ENCODE results near the gene CKB.

Gene CKB

DNA sequence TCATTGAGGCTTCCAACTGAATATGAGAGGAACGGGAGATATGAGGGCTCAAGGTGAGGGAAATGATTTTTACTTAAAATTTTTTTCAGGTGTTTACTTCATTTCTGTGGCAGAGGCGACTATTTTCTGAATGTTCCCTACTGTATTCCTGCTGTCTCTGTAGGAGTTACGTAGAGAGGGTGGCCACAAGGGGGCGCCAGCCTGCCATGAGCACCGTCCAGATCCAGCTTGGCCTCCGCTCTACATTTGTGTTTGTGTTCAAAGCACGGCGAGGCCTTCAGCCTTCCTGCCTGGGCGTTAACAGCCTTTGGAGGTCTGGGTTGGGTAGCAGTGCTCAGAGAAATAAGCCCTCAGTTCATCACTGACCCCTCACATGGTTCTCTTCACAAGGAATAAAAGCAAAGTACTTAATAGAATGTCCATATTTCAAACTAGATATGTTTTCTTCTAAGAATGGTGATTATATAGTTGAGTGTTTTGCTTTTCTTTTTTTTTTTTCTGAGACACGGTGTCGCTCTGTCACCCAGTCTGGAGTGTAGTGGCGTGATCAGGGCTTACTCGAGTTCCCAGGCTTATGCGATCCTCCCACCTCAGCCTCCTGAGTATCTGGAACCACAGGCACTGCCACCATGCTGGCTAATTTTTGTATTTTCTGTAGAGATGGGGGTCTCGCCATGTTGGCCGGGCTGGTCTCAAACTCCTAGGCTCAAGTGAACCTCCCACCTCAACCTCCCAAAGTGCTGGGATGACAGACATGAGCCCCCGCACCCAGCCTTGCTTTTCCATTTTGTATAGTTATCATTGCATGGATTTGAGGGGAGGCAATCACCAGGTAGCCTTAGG is 22.3 kb downstream of the CKB start:
- H3K4me3 ChIP-seq (ENCODE audit: insufficient read depth, low read depth, low read length, poor library complexity, severe bottlenecking): no peak overlapping the region
- no peaks in the 10 kb centered on the region for H3K9me3 ChIP-seq (ENCODE audit: control insufficient read depth, low read length)
- no peaks in the 10 kb centered on the region for H3K4me1 ChIP-seq (ENCODE audit: control insufficient read depth, insufficient read depth, low read length, poor library complexity, severe bottlenecking)
- no peak overlapping the region for H3K27ac ChIP-seq (ENCODE audit: insufficient read depth, low read length, poor library complexity, severe bottlenecking)
- DNase-seq: peak; percentile 51 to 71 (median 53)
- no peaks in the 10 kb centered on the region for H3K27me3 ChIP-seq (replicated peaks; ENCODE audit: control insufficient read depth, insufficient read depth, low read length, poor library complexity, severe bottlenecking)
- H3K36me3 ChIP-seq (ENCODE audit: control insufficient read depth, insufficient read depth, low read length): peaks cover 54% of the 10 kb centered on the region

- Histone ChIP-seq H3K4me3 (ENCODE audit: insufficient read depth, low read depth, low read length, poor library complexity, severe bottlenecking) (no peak overlapping the region), H3K36me3 (ENCODE audit: control insufficient read depth, insufficient read depth, low read length) (peaks cover 53% of the 10 kb centered on the region), H3K27me3 (replicated peaks; ENCODE audit: control insufficient read depth, insufficient read depth, low read length, poor library complexity, severe bottlenecking) (no peaks in the 10 kb centered on the region), H3K4me1 (ENCODE audit: control insufficient read depth, insufficient read depth, low read length, poor library complexity, severe bottlenecking) (no peaks in the 10 kb centered on the region), H3K9me3 (ENCODE audit: control insufficient read depth, low read length) (no peaks in the 10 kb centered on the region), H3K27ac (ENCODE audit: insufficient read depth, low read length, poor library complexity, severe bottlenecking) (no peak overlapping the region)
- no peak for DNase-seq
Measured at GRCh38 chr14:103499709-103500108, 22.9 kb downstream of the CKB start.

GRCh38 chr14:103496776-103497175 is 25.9 kb downstream of the CKB start:
- H3K36me3 ChIP-seq (ENCODE audit: control insufficient read depth, insufficient read depth, low read length): peaks cover 36% of the 10 kb centered on the region
- H3K27me3 ChIP-seq (replicated peaks; ENCODE audit: control insufficient read depth, insufficient read depth, low read length, poor library complexity, severe bottlenecking): no peaks in the 10 kb centered on the region
- no peak for DNase-seq
- H3K27ac ChIP-seq (ENCODE audit: insufficient read depth, low read length, poor library complexity, severe bottlenecking): no peak overlapping the region
- no peaks in the 10 kb centered on the region for H3K9me3 ChIP-seq (ENCODE audit: control insufficient read depth, low read length)
- no peaks in the 10 kb centered on the region for H3K4me1 ChIP-seq (ENCODE audit: control insufficient read depth, insufficient read depth, low read length, poor library complexity, severe bottlenecking)
- H3K4me3 ChIP-seq (ENCODE audit: insufficient read depth, low read depth, low read length, poor library complexity, severe bottlenecking): no peak overlapping the region

DNA sequence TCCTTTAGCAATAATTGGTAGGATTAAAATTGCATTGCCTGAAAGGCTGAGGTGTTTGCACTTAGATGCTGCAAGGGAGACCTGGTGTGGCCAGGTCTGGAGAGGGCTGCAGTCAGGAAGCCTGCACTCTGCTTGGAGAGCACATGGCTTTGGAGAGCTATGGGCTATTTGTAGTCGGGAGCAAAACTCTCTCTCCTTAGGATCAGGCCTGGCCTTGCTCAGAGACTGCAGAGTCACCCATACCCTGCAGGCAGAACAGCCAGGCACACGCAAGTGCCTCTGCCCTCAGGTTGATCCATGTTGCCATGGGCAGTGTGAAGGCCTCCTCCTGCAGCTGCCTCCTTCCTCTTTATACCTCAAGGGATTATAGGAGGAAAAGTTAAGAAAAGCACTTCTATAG is 26.8 kb downstream of the CKB start:
- Histone ChIP-seq H3K36me3 (ENCODE audit: control insufficient read depth, insufficient read depth, low read length) (peaks cover 33% of the 10 kb centered on the region), H3K27ac (ENCODE audit: insufficient read depth, low read length, poor library complexity, severe bottlenecking) (no peak overlapping the region), H3K4me1 (ENCODE audit: control insufficient read depth, insufficient read depth, low read length, poor library complexity, severe bottlenecking) (no peaks in the 10 kb centered on the region), H3K27me3 (replicated peaks; ENCODE audit: control insufficient read depth, insufficient read depth, low read length, poor library complexity, severe bottlenecking) (no peaks in the 10 kb centered on the region), H3K4me3 (ENCODE audit: insufficient read depth, low read depth, low read length, poor library complexity, severe bottlenecking) (no peak overlapping the region), H3K9me3 (ENCODE audit: control insufficient read depth, low read length) (no peaks in the 10 kb centered on the region)
- DNase-seq: no peak

DNA sequence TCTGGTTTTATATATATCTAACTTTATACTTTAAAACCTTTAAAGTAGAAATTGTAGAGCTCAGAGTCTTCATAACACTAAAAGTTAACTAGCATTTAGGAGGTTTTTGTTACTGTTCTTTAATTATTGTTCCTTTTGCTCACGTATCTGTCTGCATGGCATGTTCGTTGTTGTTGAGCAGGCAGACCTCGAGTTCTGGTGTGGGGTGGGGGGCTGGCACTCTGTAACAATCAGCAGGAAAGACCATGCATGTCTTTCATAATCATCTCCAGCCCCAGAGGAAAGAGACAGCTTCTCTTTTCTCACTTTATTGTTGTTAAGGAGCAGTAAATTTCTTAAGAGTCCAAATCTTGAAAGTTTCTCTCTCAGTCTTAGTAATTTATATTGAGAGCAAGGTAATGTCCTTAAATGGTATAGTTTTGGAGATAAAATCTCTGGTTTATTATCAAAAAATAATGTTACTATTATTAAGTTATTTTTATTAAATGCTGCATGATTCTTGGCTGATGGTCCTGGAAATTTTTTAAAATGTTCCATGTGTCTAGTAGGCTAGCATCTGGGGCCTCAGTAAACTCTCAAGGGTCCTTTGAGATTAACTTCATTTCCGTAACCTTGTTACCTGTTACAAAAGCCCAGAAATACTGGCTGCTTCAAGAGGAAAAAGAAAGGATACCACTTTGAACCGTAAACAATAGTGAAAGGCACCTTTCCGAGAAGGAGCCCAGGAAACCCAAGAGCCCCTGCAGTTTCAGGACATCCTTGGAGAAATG is 30.3 kb downstream of the CKB start:
- Histone ChIP-seq H3K36me3 (ENCODE audit: control insufficient read depth, insufficient read depth, low read length) (peaks cover 49% of the 10 kb centered on the region), H3K27me3 (replicated peaks; ENCODE audit: control insufficient read depth, insufficient read depth, low read length, poor library complexity, severe bottlenecking) (no peaks in the 10 kb centered on the region), H3K4me1 (ENCODE audit: control insufficient read depth, insufficient read depth, low read length, poor library complexity, severe bottlenecking) (no peaks in the 10 kb centered on the region), H3K27ac (ENCODE audit: insufficient read depth, low read length, poor library complexity, severe bottlenecking) (no peak overlapping the region), H3K4me3 (ENCODE audit: insufficient read depth, low read depth, low read length, poor library complexity, severe bottlenecking) (no peak overlapping the region), H3K9me3 (ENCODE audit: control insufficient read depth, low read length) (no peaks in the 10 kb centered on the region)
- DNase-seq: no peak

DNA sequence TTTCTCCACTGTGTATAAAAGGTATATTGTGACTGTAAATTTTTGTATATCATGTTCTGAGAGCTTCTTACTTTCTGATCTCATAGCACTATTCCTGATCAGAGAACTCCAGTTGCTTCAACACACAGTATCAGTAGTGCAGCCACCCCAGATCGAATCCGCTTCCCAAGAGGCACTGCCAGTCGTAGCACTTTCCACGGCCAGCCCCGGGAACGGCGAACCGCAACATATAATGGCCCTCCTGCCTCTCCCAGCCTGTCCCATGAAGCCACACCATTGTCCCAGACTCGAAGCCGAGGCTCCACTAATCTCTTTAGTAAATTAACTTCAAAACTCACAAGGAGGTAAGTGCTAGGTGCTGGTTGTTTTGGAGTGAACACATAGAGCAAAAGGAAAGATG is 30.9 kb downstream of the CKB start:
- Histone ChIP-seq H3K27ac (ENCODE audit: insufficient read depth, low read length, poor library complexity, severe bottlenecking) (no peak overlapping the region), H3K27me3 (replicated peaks; ENCODE audit: control insufficient read depth, insufficient read depth, low read length, poor library complexity, severe bottlenecking) (no peaks in the 10 kb centered on the region), H3K4me3 (ENCODE audit: insufficient read depth, low read depth, low read length, poor library complexity, severe bottlenecking) (no peak overlapping the region), H3K4me1 (ENCODE audit: control insufficient read depth, insufficient read depth, low read length, poor library complexity, severe bottlenecking) (no peaks in the 10 kb centered on the region), H3K36me3 (ENCODE audit: control insufficient read depth, insufficient read depth, low read length) (peaks cover 51% of the 10 kb centered on the region), H3K9me3 (ENCODE audit: control insufficient read depth, low read length) (no peaks in the 10 kb centered on the region)
- no peak for DNase-seq

DNA sequence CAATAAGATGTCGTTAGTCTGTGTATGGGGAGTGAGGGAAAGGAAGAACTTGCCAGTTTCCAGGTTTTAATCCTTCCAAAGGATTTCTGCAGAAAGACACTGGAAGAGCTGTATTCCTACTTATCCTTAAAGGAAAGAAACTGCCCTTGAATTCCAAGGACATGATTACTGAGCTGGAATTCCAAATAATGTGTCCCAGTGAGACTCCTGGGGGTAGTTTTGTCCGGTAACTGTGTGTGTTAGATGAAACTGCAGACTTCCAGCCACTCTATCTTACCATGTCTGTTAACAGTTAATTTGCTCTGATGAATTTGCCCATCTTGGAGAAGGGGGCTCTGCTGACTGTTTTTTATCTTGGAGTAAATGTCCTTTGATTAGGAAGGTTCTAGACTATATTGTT is 33.0 kb downstream of the CKB start:
- H3K36me3 ChIP-seq (ENCODE audit: control insufficient read depth, insufficient read depth, low read length): peaks cover 38% of the 10 kb centered on the region
- no peak overlapping the region for H3K27ac ChIP-seq (ENCODE audit: insufficient read depth, low read length, poor library complexity, severe bottlenecking)
- DNase-seq: no peak
- H3K4me1 ChIP-seq (ENCODE audit: control insufficient read depth, insufficient read depth, low read length, poor library complexity, severe bottlenecking): no peaks in the 10 kb centered on the region
- no peaks in the 10 kb centered on the region for H3K27me3 ChIP-seq (replicated peaks; ENCODE audit: control insufficient read depth, insufficient read depth, low read length, poor library complexity, severe bottlenecking)
- H3K4me3 ChIP-seq (ENCODE audit: insufficient read depth, low read depth, low read length, poor library complexity, severe bottlenecking): no peak overlapping the region
- no peaks in the 10 kb centered on the region for H3K9me3 ChIP-seq (ENCODE audit: control insufficient read depth, low read length)

GRCh38 chr14:103488960-103489359 is 33.7 kb downstream of the CKB start:
- H3K4me1 ChIP-seq (ENCODE audit: control insufficient read depth, insufficient read depth, low read length, poor library complexity, severe bottlenecking): no peaks in the 10 kb centered on the region
- H3K9me3 ChIP-seq (ENCODE audit: control insufficient read depth, low read length): no peaks in the 10 kb centered on the region
- no peak for DNase-seq
- no peaks in the 10 kb centered on the region for H3K27me3 ChIP-seq (replicated peaks; ENCODE audit: control insufficient read depth, insufficient read depth, low read length, poor library complexity, severe bottlenecking)
- peaks cover 38% of the 10 kb centered on the region for H3K36me3 ChIP-seq (ENCODE audit: control insufficient read depth, insufficient read depth, low read length)
- H3K27ac ChIP-seq (ENCODE audit: insufficient read depth, low read length, poor library complexity, severe bottlenecking): no peak overlapping the region
- H3K4me3 ChIP-seq (ENCODE audit: insufficient read depth, low read depth, low read length, poor library complexity, severe bottlenecking): no peak overlapping the region

- H3K27me3 ChIP-seq (replicated peaks; ENCODE audit: control insufficient read depth, insufficient read depth, low read length, poor library complexity, severe bottlenecking): no peaks in the 10 kb centered on the region
- DNase-seq: no peak
- no peak overlapping the region for H3K27ac ChIP-seq (ENCODE audit: insufficient read depth, low read length, poor library complexity, severe bottlenecking)
- H3K4me1 ChIP-seq (ENCODE audit: control insufficient read depth, insufficient read depth, low read length, poor library complexity, severe bottlenecking): no peaks in the 10 kb centered on the region
- no peak overlapping the region for H3K4me3 ChIP-seq (ENCODE audit: insufficient read depth, low read depth, low read length, poor library complexity, severe bottlenecking)
- peaks cover 42% of the 10 kb centered on the region for H3K36me3 ChIP-seq (ENCODE audit: control insufficient read depth, insufficient read depth, low read length)
- no peaks in the 10 kb centered on the region for H3K9me3 ChIP-seq (ENCODE audit: control insufficient read depth, low read length)
Measured at GRCh38 chr14:103488071-103488470, 34.6 kb downstream of the CKB start.

GRCh38 chr14:103485504-103485903 is 37.1 kb downstream of the CKB start:
- Histone ChIP-seq H3K27ac (ENCODE audit: insufficient read depth, low read length, poor library complexity, severe bottlenecking) (no peak overlapping the region), H3K4me3 (ENCODE audit: insufficient read depth, low read depth, low read length, poor library complexity, severe bottlenecking) (no peak overlapping the region), H3K4me1 (ENCODE audit: control insufficient read depth, insufficient read depth, low read length, poor library complexity, severe bottlenecking) (no peaks in the 10 kb centered on the region), H3K27me3 (replicated peaks; ENCODE audit: control insufficient read depth, insufficient read depth, low read length, poor library complexity, severe bottlenecking) (no peaks in the 10 kb centered on the region), H3K36me3 (ENCODE audit: control insufficient read depth, insufficient read depth, low read length) (peaks cover 34% of the 10 kb centered on the region), H3K9me3 (ENCODE audit: control insufficient read depth, low read length) (no peaks in the 10 kb centered on the region)
- no peak for DNase-seq
